Neural cell (in vitro differentiated cells): ENCODE results near the gene NRDC. TPM values are rescaled to one million over a fixed set of nuclear protein-coding genes. Genes with fewer than 3 reads are reported as not detected.

Experiments used
- H2AFZ ChIP-seq: fragments of 200-600, 300-800 bp; sonication (generic), shearing (Covaris generic); 2 replicates; pipeline ENCODE4 v1.6.0; 2014; ENCODE audit warnings: low read depth, mild to moderate bottlenecking, antibody characterized with exemption, low read length, moderate library complexity
- H3F3A ChIP-seq: fragments of 200-600 bp; shearing (Covaris generic); 2 replicates; pipeline ENCODE4 v1.6.1; 2016; ENCODE audit warnings: mild to moderate bottlenecking, moderate library complexity, mixed read lengths, antibody characterized with exemption, low read length; ENCODE audit not compliant: insufficient read depth, poor library complexity, severe bottlenecking
- H3K27ac ChIP-seq: fragments of 200-600, 300-800 bp; sonication (generic), shearing (Covaris generic); 2 replicates; pipeline ENCODE4 v1.5.1; 2014; ENCODE audit warnings: mild to moderate bottlenecking, low read length, moderate library complexity
- H3K27me3 ChIP-seq: fragments of 300-800, 200-600 bp; sonication (generic), shearing (Covaris generic); 2 replicates; pipeline ENCODE4 v1.6.0; 2014; ENCODE audit warnings: mild to moderate bottlenecking, low read depth, low read length, moderate library complexity; ENCODE audit not compliant: insufficient read depth
- H3K36me3 ChIP-seq: fragments of 300-800, 200-600 bp; sonication (generic), shearing (Covaris generic); 2 replicates; pipeline ENCODE4 v1.5.1; 2014; ENCODE audit warnings: mild to moderate bottlenecking, antibody characterized with exemption, low read length, moderate library complexity; ENCODE audit not compliant: insufficient read depth
- H3K4me2 ChIP-seq: fragments of 300-800, 200-600 bp; sonication (generic), shearing (Covaris generic); 2 replicates; pipeline ENCODE4 v1.6.0; 2014; ENCODE audit warnings: mild to moderate bottlenecking, low read length
- H3K4me3 ChIP-seq: fragments of 300-800, 200-600 bp; sonication (generic), shearing (Covaris generic); 2 replicates; pipeline ENCODE4 v1.5.1; 2014; ENCODE audit warnings: mild to moderate bottlenecking, low read length, moderate library complexity
- H3K79me2 ChIP-seq: fragments of 200-600 bp; shearing (Covaris generic); replicated peaks from 2 replicates; pipeline ENCODE4 v1.6.0; 2014; ENCODE audit warnings: mild to moderate bottlenecking, low read length, moderate library complexity; ENCODE audit not compliant: insufficient read depth
- H3K9ac ChIP-seq: fragments of 300-800, 200-600 bp; sonication (generic), shearing (Covaris generic); 2 replicates; pipeline ENCODE4 v1.6.1; 2016; ENCODE audit warnings: mild to moderate bottlenecking, low read length, mixed read lengths
- H3K9me2 ChIP-seq: fragments of 200-600 bp; shearing (Covaris generic); 2 replicates; pipeline ENCODE4 v1.6.1; 2016; ENCODE audit warnings: mild to moderate bottlenecking, low read length, mixed read lengths; ENCODE audit not compliant: insufficient read depth
- H3K9me3 ChIP-seq: fragments of 200-600, 300-800 bp; sonication (generic), shearing (Covaris generic); 2 replicates; pipeline ENCODE4 v1.6.1; 2016; ENCODE audit warnings: mild to moderate bottlenecking, mixed run types, low read length, moderate library complexity, mixed read lengths
- H4K20me1 ChIP-seq: fragments of 200-600 bp; shearing (Covaris generic); 2 replicates; pipeline ENCODE4 v1.6.1; 2016; ENCODE audit warnings: mild to moderate bottlenecking, mixed run types; ENCODE audit not compliant: insufficient read depth
- EP300 ChIP-seq: fragments of 450-650 bp; conservative IDR thresholded peaks from 2 replicates; pipeline ENCODE4 v1.6.1; 2014; ENCODE audit warnings: antibody characterized with exemption, mild to moderate bottlenecking, moderate library complexity; ENCODE audit not compliant: poor library complexity, severe bottlenecking
- EZH2 ChIP-seq: fragments of 200-600, 300-800 bp; shearing (Covaris generic), sonication (generic); IDR thresholded peaks from 2 replicates; pipeline ENCODE4 v1.6.1; 2014; ENCODE audit warnings: antibody characterized with exemption, low read length, borderline replicate concordance, mild to moderate bottlenecking; ENCODE audit not compliant: insufficient read depth, poor library complexity, severe bottlenecking
- MXI1 ChIP-seq: fragments of 450-650 bp; conservative IDR thresholded peaks from 2 replicates; pipeline ENCODE4 v1.6.1; 2014; ENCODE audit warnings: antibody characterized with exemption, mild to moderate bottlenecking; ENCODE audit not compliant: poor library complexity, severe bottlenecking
- POLR2AphosphoS5 ChIP-seq: IDR thresholded peaks from 2 replicates; pipeline ENCODE4 v1.6.1; 2012
- RAD21 ChIP-seq: fragments of 450-650 bp; conservative IDR thresholded peaks from 2 replicates; pipeline ENCODE4 v1.6.1; 2014; ENCODE audit warnings: antibody characterized with exemption, mild to moderate bottlenecking, moderate library complexity
- SMC3 ChIP-seq: fragments of 450-650 bp; conservative IDR thresholded peaks from 2 replicates; pipeline ENCODE4 v1.6.1; 2014; ENCODE audit warnings: antibody characterized with exemption, mild to moderate bottlenecking, moderate library complexity; ENCODE audit not compliant: poor library complexity
- TAF1 ChIP-seq: IDR thresholded peaks from 2 replicates; pipeline ENCODE4 v1.6.1; 2012; ENCODE audit warnings: low read depth
- polyA plus RNA-seq: library from polyadenylated mRNA; depleted of rRNA; stranded (reverse); fragments of >200 nt; gene quantifications from 2 replicates; pipeline ENCODE4 v1.2.3, GENCODE V29; 2014
- TF ChIP-seq, protein P1 (sequence below): fragments of 450-650 bp; IDR thresholded peaks from 2 replicates; pipeline ENCODE4 v1.5.1; 2014; ENCODE audit warnings: antibody characterized with exemption, mild to moderate bottlenecking, moderate library complexity; ENCODE audit not compliant: poor library complexity, severe bottlenecking
- TF ChIP-seq, protein P2 (sequence below): IDR thresholded peaks from 2 replicates; pipeline ENCODE4 v1.6.1; 2012; ENCODE audit warnings: borderline replicate concordance

NRDC gene
- polyA plus RNA-seq, 1 donor from 2014 or later, result 114 TPM

DNA sequence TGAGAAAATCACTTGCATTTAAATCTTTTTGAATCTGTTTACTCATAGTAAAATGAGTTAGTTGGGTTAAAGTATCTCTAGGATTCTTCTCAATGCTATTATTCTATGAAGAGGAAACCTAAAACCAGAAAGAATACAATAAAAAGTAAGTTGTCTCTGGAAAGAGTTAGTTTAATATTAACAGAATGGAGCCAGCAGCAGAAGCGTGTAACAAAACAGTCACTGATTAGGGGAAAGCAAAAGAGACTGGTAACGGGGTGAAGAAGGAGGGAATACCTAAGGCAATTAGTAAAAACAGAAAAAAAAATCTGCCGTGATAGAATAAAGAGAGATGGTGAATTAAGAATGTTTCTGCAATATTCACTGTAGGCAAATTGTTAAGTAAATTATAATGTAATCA is 60.0 kb downstream of the NRDC start:
- Histone ChIP-seq H3K36me3 (peaks cover 11% of the 10 kb centered on the region), H3K9me3 (no peaks in the 10 kb centered on the region), H3F3A (no peaks in the 10 kb centered on the region), H3K79me2 (no peaks in the 10 kb centered on the region), H3K27ac (no peak overlapping the region), H3K4me2 (no peak overlapping the region), H2AFZ (no peak overlapping the region), H3K9me2 (no peaks in the 10 kb centered on the region), H3K9ac (no peak overlapping the region), H4K20me1 (no peaks in the 10 kb centered on the region), H3K27me3 (no peaks in the 10 kb centered on the region), H3K4me3 (no peak overlapping the region)
- no peak for TF ChIP-seq RAD21
- TF ChIP-seq MXI1, result no peak
- TF ChIP-seq SMC3, result no peak
- TF ChIP-seq, protein P1, sequence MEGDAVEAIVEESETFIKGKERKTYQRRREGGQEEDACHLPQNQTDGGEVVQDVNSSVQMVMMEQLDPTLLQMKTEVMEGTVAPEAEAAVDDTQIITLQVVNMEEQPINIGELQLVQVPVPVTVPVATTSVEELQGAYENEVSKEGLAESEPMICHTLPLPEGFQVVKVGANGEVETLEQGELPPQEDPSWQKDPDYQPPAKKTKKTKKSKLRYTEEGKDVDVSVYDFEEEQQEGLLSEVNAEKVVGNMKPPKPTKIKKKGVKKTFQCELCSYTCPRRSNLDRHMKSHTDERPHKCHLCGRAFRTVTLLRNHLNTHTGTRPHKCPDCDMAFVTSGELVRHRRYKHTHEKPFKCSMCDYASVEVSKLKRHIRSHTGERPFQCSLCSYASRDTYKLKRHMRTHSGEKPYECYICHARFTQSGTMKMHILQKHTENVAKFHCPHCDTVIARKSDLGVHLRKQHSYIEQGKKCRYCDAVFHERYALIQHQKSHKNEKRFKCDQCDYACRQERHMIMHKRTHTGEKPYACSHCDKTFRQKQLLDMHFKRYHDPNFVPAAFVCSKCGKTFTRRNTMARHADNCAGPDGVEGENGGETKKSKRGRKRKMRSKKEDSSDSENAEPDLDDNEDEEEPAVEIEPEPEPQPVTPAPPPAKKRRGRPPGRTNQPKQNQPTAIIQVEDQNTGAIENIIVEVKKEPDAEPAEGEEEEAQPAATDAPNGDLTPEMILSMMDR, result no peak
- TF ChIP-seq EZH2, result no peak
- TF ChIP-seq, protein P2, sequence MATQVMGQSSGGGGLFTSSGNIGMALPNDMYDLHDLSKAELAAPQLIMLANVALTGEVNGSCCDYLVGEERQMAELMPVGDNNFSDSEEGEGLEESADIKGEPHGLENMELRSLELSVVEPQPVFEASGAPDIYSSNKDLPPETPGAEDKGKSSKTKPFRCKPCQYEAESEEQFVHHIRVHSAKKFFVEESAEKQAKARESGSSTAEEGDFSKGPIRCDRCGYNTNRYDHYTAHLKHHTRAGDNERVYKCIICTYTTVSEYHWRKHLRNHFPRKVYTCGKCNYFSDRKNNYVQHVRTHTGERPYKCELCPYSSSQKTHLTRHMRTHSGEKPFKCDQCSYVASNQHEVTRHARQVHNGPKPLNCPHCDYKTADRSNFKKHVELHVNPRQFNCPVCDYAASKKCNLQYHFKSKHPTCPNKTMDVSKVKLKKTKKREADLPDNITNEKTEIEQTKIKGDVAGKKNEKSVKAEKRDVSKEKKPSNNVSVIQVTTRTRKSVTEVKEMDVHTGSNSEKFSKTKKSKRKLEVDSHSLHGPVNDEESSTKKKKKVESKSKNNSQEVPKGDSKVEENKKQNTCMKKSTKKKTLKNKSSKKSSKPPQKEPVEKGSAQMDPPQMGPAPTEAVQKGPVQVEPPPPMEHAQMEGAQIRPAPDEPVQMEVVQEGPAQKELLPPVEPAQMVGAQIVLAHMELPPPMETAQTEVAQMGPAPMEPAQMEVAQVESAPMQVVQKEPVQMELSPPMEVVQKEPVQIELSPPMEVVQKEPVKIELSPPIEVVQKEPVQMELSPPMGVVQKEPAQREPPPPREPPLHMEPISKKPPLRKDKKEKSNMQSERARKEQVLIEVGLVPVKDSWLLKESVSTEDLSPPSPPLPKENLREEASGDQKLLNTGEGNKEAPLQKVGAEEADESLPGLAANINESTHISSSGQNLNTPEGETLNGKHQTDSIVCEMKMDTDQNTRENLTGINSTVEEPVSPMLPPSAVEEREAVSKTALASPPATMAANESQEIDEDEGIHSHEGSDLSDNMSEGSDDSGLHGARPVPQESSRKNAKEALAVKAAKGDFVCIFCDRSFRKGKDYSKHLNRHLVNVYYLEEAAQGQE, result no peak
- no peak for TF ChIP-seq EP300
- no peak for TF ChIP-seq POLR2AphosphoS5
- TF ChIP-seq TAF1, result no peak

DNA sequence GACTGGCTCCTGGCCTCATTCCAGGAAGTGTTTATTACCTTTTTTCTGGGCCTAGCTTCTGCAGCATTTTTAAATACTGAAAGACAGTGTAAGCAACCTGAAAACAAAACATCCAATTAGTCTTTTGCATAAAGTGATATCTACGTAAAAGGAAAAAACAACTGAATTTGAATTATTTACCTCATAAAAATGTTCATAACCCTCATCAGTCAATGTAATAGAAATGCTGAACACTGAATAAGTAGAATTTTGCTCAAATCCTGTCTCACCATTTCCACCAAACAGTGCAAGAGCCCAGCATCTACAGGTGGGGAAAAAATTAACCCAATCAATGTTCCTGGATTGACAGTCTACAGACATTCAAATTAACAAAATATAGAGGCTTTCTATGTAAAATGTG is 64.0 kb downstream of the NRDC start:
- H3K9me3 ChIP-seq, result no peaks in the 10 kb centered on the region
- no peaks in the 10 kb centered on the region for H4K20me1 ChIP-seq
- no peak overlapping the region for H2AFZ ChIP-seq
- no peak for TF ChIP-seq SMC3
- no peak for TF ChIP-seq TAF1
- TF ChIP-seq MXI1, result no peak
- TF ChIP-seq, protein P2, result no peak
- no peak for TF ChIP-seq RAD21
- TF ChIP-seq EP300, result no peak
- TF ChIP-seq, protein P1, result no peak
- no peak for TF ChIP-seq EZH2
- TF ChIP-seq POLR2AphosphoS5, result no peak
- H3F3A ChIP-seq, result no peaks in the 10 kb centered on the region
- no peak overlapping the region for H3K4me2 ChIP-seq
- no peaks in the 10 kb centered on the region for H3K36me3 ChIP-seq
- no peaks in the 10 kb centered on the region for H3K79me2 ChIP-seq
- H3K27ac ChIP-seq, result no peak overlapping the region
- no peaks in the 10 kb centered on the region for H3K9me2 ChIP-seq
- H3K4me3 ChIP-seq, result no peak overlapping the region
- H3K9ac ChIP-seq, result no peak overlapping the region
- no peaks in the 10 kb centered on the region for H3K27me3 ChIP-seq
